ENCODE results near the gene ESAM.

Gene ESAM

GRCh38 chr11:124752471-124753102 is 9.5 kb downstream of the ESAM start:
- DNase-seq (ENCODE audit: low read depth, low spot score), result no peak
- no peaks in the 10 kb centered on the region for H3K36me3 ChIP-seq (ENCODE audit: insufficient read depth, low read length)
- no peak for TF ChIP-seq EZH2 (IDR thresholded peaks at IDR 0.05)
- TF ChIP-seq POLR2AphosphoS5 (IDR thresholded peaks at IDR 0.05; ENCODE audit: borderline replicate concordance, low read depth, low read length), result no peak
- no peak for TF ChIP-seq FOXP2 (optimal IDR thresholded peaks at IDR 0.05; ENCODE audit: control extremely low read depth, extremely low read length, insufficient read depth)
- H3K9ac ChIP-seq (ENCODE audit: insufficient read length), result no peak overlapping the region
- no peak overlapping the region for H3K27ac ChIP-seq
- no peak overlapping the region for H3K4me3 ChIP-seq
- no peaks in the 10 kb centered on the region for H3K9me3 ChIP-seq (ENCODE audit: low read depth, low read length)

DNA sequence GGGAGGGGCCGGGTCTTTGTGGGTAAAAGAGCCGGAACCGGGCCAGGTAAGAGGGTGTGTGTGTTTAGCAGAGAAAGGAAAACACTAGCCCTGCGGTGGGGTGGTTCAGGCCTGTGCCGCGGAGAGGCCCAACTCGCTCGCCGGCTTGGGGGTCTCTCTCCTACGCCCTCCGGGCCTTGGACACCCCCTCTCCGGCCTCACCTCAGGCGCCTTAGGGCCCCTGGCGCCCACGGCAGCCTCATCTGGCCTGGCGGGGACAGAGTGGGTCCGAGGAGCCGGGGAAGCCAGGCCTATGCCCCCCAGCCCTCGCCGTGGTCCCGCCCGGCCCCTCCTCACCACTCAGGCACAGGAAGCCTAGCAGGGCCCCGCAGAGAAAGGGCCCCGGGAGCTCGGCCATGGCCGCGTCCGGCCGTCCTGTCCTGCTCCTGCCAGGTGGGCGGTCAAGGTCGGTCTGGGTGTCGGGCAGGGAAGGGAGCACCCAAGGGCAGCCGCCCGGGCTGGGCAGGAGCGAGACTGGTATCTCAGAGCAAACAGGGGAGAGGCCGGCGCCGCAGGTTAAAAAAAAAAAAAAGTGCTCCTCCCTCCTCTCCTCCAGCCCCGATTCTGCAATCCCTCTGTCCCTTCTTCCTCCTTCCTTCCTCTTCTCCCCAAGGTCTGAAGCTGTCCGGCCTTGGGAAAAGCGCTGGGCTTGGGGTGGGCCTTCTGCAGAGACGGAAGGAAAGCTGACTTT is 10.2 kb downstream of the ESAM start, which contains the start of gene VSIG2:
Gene VSIG2 (minus strand): TSS at position 515 of the 730 bp plus-strand sequence. CDS start 118 bp downstream, at position 397.
- Histone ChIP-seq H3K4me3 (no peak within 1 kb of the TSS), H3K36me3 (ENCODE audit: insufficient read depth, low read length) (no peaks in the 10 kb centered on the region), H3K9ac (ENCODE audit: insufficient read length) (no peak within 1 kb of the TSS), H3K27ac (no peak within 1 kb of the TSS), H3K9me3 (ENCODE audit: low read depth, low read length) (no peaks in the 10 kb centered on the region)
- DNase-seq (ENCODE audit: low read depth, low spot score), result no peak
- TF ChIP-seq EZH2 (IDR thresholded peaks at IDR 0.05) (no peak), POLR2AphosphoS5 (IDR thresholded peaks at IDR 0.05; ENCODE audit: borderline replicate concordance, low read depth, low read length) (no peak), FOXP2 (optimal IDR thresholded peaks at IDR 0.05; ENCODE audit: control extremely low read depth, extremely low read length, insufficient read depth) (no peak)

GRCh38 chr11:124751391-124751740 is 10.7 kb downstream of the ESAM start:
- no peak for DNase-seq (ENCODE audit: low read depth, low spot score)
- Histone ChIP-seq H3K27ac (no peak overlapping the region), H3K4me3 (no peak overlapping the region), H3K9ac (ENCODE audit: insufficient read length) (no peak overlapping the region), H3K36me3 (ENCODE audit: insufficient read depth, low read length) (no peaks in the 10 kb centered on the region), H3K9me3 (ENCODE audit: low read depth, low read length) (no peaks in the 10 kb centered on the region)
- TF ChIP-seq FOXP2 (optimal IDR thresholded peaks at IDR 0.05; ENCODE audit: control extremely low read depth, extremely low read length, insufficient read depth) (no peak), EZH2 (IDR thresholded peaks at IDR 0.05) (no peak), POLR2AphosphoS5 (IDR thresholded peaks at IDR 0.05; ENCODE audit: borderline replicate concordance, low read depth, low read length) (no peak)

GRCh38 chr11:124749912-124750311 is 12.2 kb downstream of the ESAM start:
- Histone ChIP-seq H3K4me3 (no peak overlapping the region), H3K9me3 (ENCODE audit: low read depth, low read length) (no peaks in the 10 kb centered on the region), H3K27ac (no peak overlapping the region), H3K9ac (ENCODE audit: insufficient read length) (no peak overlapping the region), H3K36me3 (ENCODE audit: insufficient read depth, low read length) (no peaks in the 10 kb centered on the region)
- TF ChIP-seq POLR2AphosphoS5 (IDR thresholded peaks at IDR 0.05; ENCODE audit: borderline replicate concordance, low read depth, low read length), result no peak
- no peak for TF ChIP-seq FOXP2 (optimal IDR thresholded peaks at IDR 0.05; ENCODE audit: control extremely low read depth, extremely low read length, insufficient read depth)
- TF ChIP-seq EZH2 (IDR thresholded peaks at IDR 0.05), result no peak
- no peak for DNase-seq (ENCODE audit: low read depth, low spot score)

GRCh38 chr11:124748481-124749343 is 13.4 kb downstream of the ESAM start:
- H3K27ac ChIP-seq, result no peak overlapping the region
- no peak overlapping the region for H3K9ac ChIP-seq (ENCODE audit: insufficient read length)
- no peak overlapping the region for H3K4me3 ChIP-seq
- DNase-seq (ENCODE audit: low read depth, low spot score), result no peak
- H3K36me3 ChIP-seq (ENCODE audit: insufficient read depth, low read length), result no peaks in the 10 kb centered on the region
- TF ChIP-seq FOXP2 (optimal IDR thresholded peaks at IDR 0.05; ENCODE audit: control extremely low read depth, extremely low read length, insufficient read depth), result no peak
- TF ChIP-seq POLR2AphosphoS5 (IDR thresholded peaks at IDR 0.05; ENCODE audit: borderline replicate concordance, low read depth, low read length), result no peak
- no peak for TF ChIP-seq EZH2 (IDR thresholded peaks at IDR 0.05)
- H3K9me3 ChIP-seq (ENCODE audit: low read depth, low read length), result no peaks in the 10 kb centered on the region

GRCh38 chr11:124748100-124748418 is 14.0 kb downstream of the ESAM start:
- no peak overlapping the region for H3K27ac ChIP-seq
- no peak for TF ChIP-seq EZH2 (IDR thresholded peaks at IDR 0.05)
- no peak for DNase-seq (ENCODE audit: low read depth, low spot score)
- H3K36me3 ChIP-seq (ENCODE audit: insufficient read depth, low read length), result no peaks in the 10 kb centered on the region
- H3K4me3 ChIP-seq, result no peak overlapping the region
- H3K9me3 ChIP-seq (ENCODE audit: low read depth, low read length), result no peaks in the 10 kb centered on the region
- no peak overlapping the region for H3K9ac ChIP-seq (ENCODE audit: insufficient read length)

DNA sequence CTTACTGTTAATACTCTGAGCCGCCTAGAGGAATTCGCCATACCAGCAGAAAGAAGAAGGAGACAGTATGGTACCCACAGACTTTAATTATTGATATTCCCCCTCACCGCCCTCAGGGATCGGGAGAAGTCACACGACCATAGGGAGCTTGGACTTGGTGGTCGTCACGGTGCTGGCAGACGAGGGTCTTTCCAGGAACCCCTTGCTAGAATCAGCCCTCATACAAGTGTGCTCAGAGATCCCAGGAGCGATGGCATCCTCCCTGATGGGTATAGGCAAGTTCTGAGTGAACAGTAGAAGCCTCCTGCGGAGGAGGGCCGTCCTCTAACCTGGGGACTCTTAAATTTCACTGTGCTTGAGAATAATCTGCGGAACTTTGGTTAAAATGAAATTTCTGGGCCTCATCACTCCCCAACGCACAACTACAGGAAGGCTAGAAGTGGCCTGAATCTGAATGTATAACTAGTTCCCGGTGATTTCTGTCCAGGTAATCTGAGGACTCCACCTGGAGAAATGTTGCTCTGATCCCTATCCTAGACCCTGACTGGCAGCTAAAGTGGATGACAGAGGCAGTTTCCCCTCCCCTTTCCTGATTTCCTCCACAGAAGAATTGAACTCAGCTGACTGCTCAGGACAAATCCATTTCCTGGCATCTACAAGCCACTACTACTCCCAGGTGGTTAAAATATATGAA is 14.5 kb downstream of the ESAM start:
- Histone ChIP-seq H3K36me3 (ENCODE audit: insufficient read depth, low read length) (no peaks in the 10 kb centered on the region), H3K27ac (no peak overlapping the region), H3K9ac (ENCODE audit: insufficient read length) (no peak overlapping the region), H3K4me3 (no peak overlapping the region), H3K9me3 (ENCODE audit: low read depth, low read length) (no peaks in the 10 kb centered on the region)
- DNase-seq (ENCODE audit: low read depth, low spot score), result no peak
- no peak for TF ChIP-seq FOXP2 (optimal IDR thresholded peaks at IDR 0.05; ENCODE audit: control extremely low read depth, extremely low read length, insufficient read depth)

GRCh38 chr11:124746621-124747243 is 15.4 kb downstream of the ESAM start:
- no peak overlapping the region for H3K27ac ChIP-seq
- H3K9ac ChIP-seq (ENCODE audit: insufficient read length), result no peak overlapping the region
- peak overlapping the region; percentile 75 for H3K4me3 ChIP-seq
- no peaks in the 10 kb centered on the region for H3K36me3 ChIP-seq (ENCODE audit: insufficient read depth, low read length)
- DNase-seq (ENCODE audit: low read depth, low spot score), result no peak
- TF ChIP-seq FOXP2 (optimal IDR thresholded peaks at IDR 0.05; ENCODE audit: control extremely low read depth, extremely low read length, insufficient read depth), result no peak
- TF ChIP-seq EZH2 (IDR thresholded peaks at IDR 0.05), result no peak
- no peak; the same call in 1 of the 2 replicates for TF ChIP-seq POLR2AphosphoS5 (IDR thresholded peaks at IDR 0.05; ENCODE audit: borderline replicate concordance, low read depth, low read length)
- no peaks in the 10 kb centered on the region for H3K9me3 ChIP-seq (ENCODE audit: low read depth, low read length)

All from SK-N-MC (cell line).